Psoas muscle (tissue), 8 donors: ENCODE data around the gene ADCY4. TPM values are rescaled to one million over a fixed set of nuclear protein-coding genes. Genes with fewer than 3 reads are reported as not detected.

Experiments
- ATAC-seq, 4 donors: fragments of 200-7000 bp; cut with Tn5 transposase; one replicate each; pipeline ENCODE4 v1.9.1; 2020; ENCODE audit warnings: moderate library complexity in 3 of 4, mild to moderate bottlenecking in 2 of 4
- DNase-seq, 2 donors: peaks; one replicate each; pipeline ENCODE4 v3.0.0-alpha.2; 2020
- H3K27ac ChIP-seq: fragments of 200-600 bp; one replicate; pipeline ENCODE4 v1.8.0; 2022
- H3K27me3 ChIP-seq, 3 donors: fragments of 200-600 bp in 1 of 3; one replicate each; pipeline versions ENCODE4 v1.6.1 to v1.8.0; 2013 to 2022; ENCODE audit warnings: low read length in 2 of 3, mild to moderate bottlenecking in 2 of 3, moderate library complexity in 1 of 3; ENCODE audit not compliant: insufficient read depth in 3 of 3
- H3K36me3 ChIP-seq, 2 donors: fragments of 200-600 bp in 1 of 2; one replicate each; pipeline versions ENCODE4 v1.6.1 to v1.8.0; 2013 to 2022; ENCODE audit warnings: low read depth in 1 of 2, mild to moderate bottlenecking in 1 of 2, moderate library complexity in 1 of 2; ENCODE audit not compliant: insufficient read depth in 1 of 2
- H3K4me1 ChIP-seq: fragments of 200-600 bp; one replicate; pipeline ENCODE4 v1.8.0; 2022
- H3K4me3 ChIP-seq: fragments of 200-600 bp; one replicate; pipeline ENCODE4 v1.8.0; 2022; ENCODE audit warnings: mild to moderate bottlenecking
- H3K9me3 ChIP-seq: fragments of 200-600 bp; one replicate; pipeline ENCODE4 v1.8.0; 2022
- WGBS, 3 donors: extraction: QIAGEN DNeasy Blood & Tissue Kit; methylation state at CpG; one replicate each; pipeline versions ENCODE4 v1.1.6 to v1.1.7; 2013; 5-methylcytosine and 5-hydroxymethylcytosine counted together
- intact Hi-C, 2 donors: fragments of 100-400 bp; cut with DNase I; formaldehyde crosslinking; loops; one replicate each; pipeline versions ENCODE4 v1.11.0 to v1.14.2; 2022
- polyA plus RNA-seq, 3 donors: library from polyadenylated mRNA; stranded (reverse); fragments of 200-250 nt; gene quantifications; one replicate each; pipeline ENCODE4 v1.2.3, GENCODE V29; 2013
- total RNA-seq, 4 donors: library from RNA; stranded (reverse); fragmentation: NEBNext Ultra II Directional in 2 of 4; extraction: Animal tissue kit (Norgen Biotek cat#: 25700) in 2 of 4; gene quantifications; one replicate each; pipeline versions ENCODE4 v1.2.1 to v1.2.4, GENCODE V29; 2021 to 2023
- TF ChIP-seq, protein P1 (sequence below): fragments of 200-600 bp; IDR thresholded peaks from one replicate; pipeline ENCODE4 v1.8.0; 2022; ENCODE audit warnings: antibody characterized with exemption
- donor health status: healthy with polysubstance abuse.
- donor health status: DM: no; HTN: no; CAD: no; lungs with moderate emphysema.
- donor health status: Bipolar disorder and iron deficiency.
- donor health status: healthy.
- donor health status: DM: yes; HTN: yes; CAD: no.
- donor health status: DM: no; HTN: no; CAD: no.
- donor health status: DM: no; HTN: no; CAD: no.
- donor health status: DM: yes; HTN: yes; CAD: no.

The ADCY4 gene
- total and polyA plus RNA-seq, 7 donors = 7.0 to 13.9 (median 10.4) TPM

DNA sequence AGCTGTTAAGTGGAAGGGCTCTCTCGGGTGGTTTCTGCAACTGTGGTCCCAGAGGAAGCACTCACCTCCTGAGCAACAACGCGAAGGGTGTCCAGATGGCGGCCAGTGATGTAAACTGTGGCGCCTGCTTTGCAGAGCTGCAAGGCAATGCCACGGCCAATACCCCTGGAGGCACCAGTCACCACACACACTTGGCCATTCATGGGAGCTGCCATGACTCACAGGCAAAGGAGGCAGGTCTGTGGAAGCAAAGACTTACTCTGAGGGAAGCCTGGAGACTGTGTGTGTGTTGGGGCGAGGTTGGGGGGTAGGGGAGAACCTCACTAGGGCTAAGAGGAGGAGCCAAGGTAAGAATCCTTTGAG is 36.0 kb downstream of the ADCY4 start:
- H3K27ac ChIP-seq = peak overlapping the region; percentile 90
- ATAC-seq (peak in 3 of 4 donors; percentile 29 to 38 (median 36)), DNase-seq (no peak)
- 48 to 50% (median 48%) methylated on average over 7 of the region's 7 CpGs for WGBS, 3 donors
- H3K9me3 ChIP-seq = no peaks in the 10 kb centered on the region
- peaks cover 0 to 53% of the 10 kb centered on the region in 2 donors for H3K36me3 ChIP-seq
- intact Hi-C loops = loop anchor here in 1 of 2 donors (2.0 kb wide), 1 partner anchor 54 kb away; no protein-coding TSS in a partner anchor
- TF ChIP-seq, protein P1, sequence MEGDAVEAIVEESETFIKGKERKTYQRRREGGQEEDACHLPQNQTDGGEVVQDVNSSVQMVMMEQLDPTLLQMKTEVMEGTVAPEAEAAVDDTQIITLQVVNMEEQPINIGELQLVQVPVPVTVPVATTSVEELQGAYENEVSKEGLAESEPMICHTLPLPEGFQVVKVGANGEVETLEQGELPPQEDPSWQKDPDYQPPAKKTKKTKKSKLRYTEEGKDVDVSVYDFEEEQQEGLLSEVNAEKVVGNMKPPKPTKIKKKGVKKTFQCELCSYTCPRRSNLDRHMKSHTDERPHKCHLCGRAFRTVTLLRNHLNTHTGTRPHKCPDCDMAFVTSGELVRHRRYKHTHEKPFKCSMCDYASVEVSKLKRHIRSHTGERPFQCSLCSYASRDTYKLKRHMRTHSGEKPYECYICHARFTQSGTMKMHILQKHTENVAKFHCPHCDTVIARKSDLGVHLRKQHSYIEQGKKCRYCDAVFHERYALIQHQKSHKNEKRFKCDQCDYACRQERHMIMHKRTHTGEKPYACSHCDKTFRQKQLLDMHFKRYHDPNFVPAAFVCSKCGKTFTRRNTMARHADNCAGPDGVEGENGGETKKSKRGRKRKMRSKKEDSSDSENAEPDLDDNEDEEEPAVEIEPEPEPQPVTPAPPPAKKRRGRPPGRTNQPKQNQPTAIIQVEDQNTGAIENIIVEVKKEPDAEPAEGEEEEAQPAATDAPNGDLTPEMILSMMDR = no peak
- peaks cover 27% of the 10 kb centered on the region for H3K4me1 ChIP-seq
- peak overlapping the region; percentile 98 for H3K4me3 ChIP-seq
- H3K27me3 ChIP-seq = no peaks in the 10 kb centered on the region

- peaks cover 0 to 44% of the 10 kb centered on the region in 2 donors for H3K36me3 ChIP-seq
- intact Hi-C loops = no loop called here
Observed at GRCh38 chr14:24297190-24297964, 37.5 kb downstream of the ADCY4 start.

GRCh38 chr14:24296341-24297157 is 38.3 kb downstream of the ADCY4 start:
- peak; percentile 61 to 70 (median 68) for ATAC-seq
- H3K9me3 ChIP-seq = no peaks in the 10 kb centered on the region
- TF ChIP-seq, protein P1 = peak; percentile 68
- 54 to 60% (median 60%) methylated on average over 12 of the region's 12 CpGs for WGBS, 3 donors
- peaks cover 0 to 44% of the 10 kb centered on the region in 2 donors for H3K36me3 ChIP-seq
- H3K4me3 ChIP-seq = no peak overlapping the region
- peak; percentile 56 to 67 for DNase-seq
- H3K4me1 ChIP-seq = peaks cover 27% of the 10 kb centered on the region
- intact Hi-C loops = loop anchor here in 1 of 2 donors (1.0 kb wide), 1 partner anchor 53 kb away; no protein-coding TSS in a partner anchor
- H3K27me3 ChIP-seq = no peaks in the 10 kb centered on the region
- no peak overlapping the region for H3K27ac ChIP-seq

More at GRCh38 chr14:24297190-24297964, 37.5 kb downstream of the ADCY4 start:
- Histone ChIP-seq H3K27ac (peak overlapping the region; percentile 20), H3K4me1 (peaks cover 27% of the 10 kb centered on the region), H3K27me3 (no peaks in the 10 kb centered on the region), H3K9me3 (no peaks in the 10 kb centered on the region), H3K4me3 (no peak overlapping the region)
- no peak for ATAC-seq
- DNase-seq = no peak
- 55 to 59% (median 56%) methylated on average over 5 of the region's 5 CpGs for WGBS, 3 donors
- TF ChIP-seq, protein P1 = peak; percentile 19

DNA sequence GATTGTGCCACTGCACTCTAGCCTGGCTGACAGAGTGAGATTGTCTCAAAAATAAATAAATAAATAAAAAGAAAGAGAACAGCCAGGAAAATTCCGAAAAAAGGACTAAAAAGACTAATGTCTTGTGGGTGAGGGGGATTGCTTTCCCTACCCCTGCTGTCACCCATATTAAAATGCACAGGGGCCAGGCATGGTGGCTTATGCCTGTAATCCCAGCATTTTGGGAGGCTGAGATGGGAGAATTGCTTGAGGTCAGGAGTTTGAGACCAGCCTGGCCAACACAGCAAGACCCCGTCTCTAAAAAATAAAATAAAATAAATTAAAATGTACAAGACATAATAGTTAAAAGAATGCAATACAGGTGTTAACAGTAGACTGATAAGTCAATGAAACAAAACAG is 41.3 kb downstream of the ADCY4 start:
- ATAC-seq (no peak), DNase-seq (no peak)
- Histone ChIP-seq H3K27me3 (no peaks in the 10 kb centered on the region), H3K36me3 (peaks cover 0 to 59% of the 10 kb centered on the region in 2 donors), H3K4me1 (peaks cover 8% of the 10 kb centered on the region), H3K27ac (no peak overlapping the region), H3K9me3 (no peaks in the 10 kb centered on the region), H3K4me3 (no peak overlapping the region)
- WGBS, 3 donors = 96 to 97% (median 96%) methylated on average over 2 of the region's 2 CpGs
- TF ChIP-seq, protein P1 = no peak
- intact Hi-C loops = no loop called here
